ENCODE measurements around the gene AVPR1B. TPM values are rescaled to one million over a fixed set of nuclear protein-coding genes. Genes with fewer than 3 reads are reported as not detected.

The AVPR1B gene
- total RNA-seq, 1 experiment from 2014 or later: not detected

- H3K27me3 Mint-ChIP-seq (ENCODE audit: low read depth): peaks cover 7% of the 10 kb centered on the region
- Histone ChIP-seq H2BK20ac (ENCODE audit: low read depth, low read length, poor library complexity, severe bottlenecking) (no peak overlapping the region), H3K79me1 (ENCODE audit: insufficient read depth, low read depth, low read length, poor library complexity, severe bottlenecking) (no peaks in the 10 kb centered on the region), H3K9me3 (ENCODE audit: control insufficient read depth, low read depth, low read length) (no peaks in the 10 kb centered on the region), H4K8ac (replicated peaks; ENCODE audit: insufficient read length, low read depth, low read length) (no peak overlapping the region), H2AFZ (ENCODE audit: low read length) (no peak overlapping the region), H2BK15ac (ENCODE audit: low read depth, low read length) (no peak overlapping the region), H4K20me1 (ENCODE audit: control insufficient read depth, insufficient read depth, insufficient read length) (no peaks in the 10 kb centered on the region), H3K18ac (ENCODE audit: insufficient read length, low read depth, low read length) (no peak overlapping the region), H3K4me1 (ENCODE audit: insufficient read depth, low read length) (no peaks in the 10 kb centered on the region; the same call in 1 of the 2 replicates), H3K4ac (ENCODE audit: low read depth, low read length) (no peak overlapping the region), H2BK5ac (ENCODE audit: insufficient read length, low read length) (no peak overlapping the region), H2BK120ac (ENCODE audit: low read depth, low read length, poor library complexity, severe bottlenecking) (no peak overlapping the region), H3K79me2 (ENCODE audit: insufficient read depth, low read length) (no peaks in the 10 kb centered on the region), H3K14ac (ENCODE audit: insufficient read depth, low read length) (no peak overlapping the region), H4K91ac (ENCODE audit: insufficient read length, low read depth, low read length) (no peak overlapping the region), H3K56ac (ENCODE audit: insufficient read length, low read depth, low read length) (no peak overlapping the region), H3T11ph (ENCODE audit: low read length) (no peak overlapping the region), H3K23ac (ENCODE audit: insufficient read length, low read depth, low read length) (no peak overlapping the region), H3K9ac (ENCODE audit: extremely low read depth, insufficient read length, low read length) (no peak overlapping the region), H3K27ac (ENCODE audit: insufficient read length, low read depth, low read length) (no peak overlapping the region), H3K27me3 (ENCODE audit: insufficient read depth, low read length) (no peaks in the 10 kb centered on the region), H2BK12ac (ENCODE audit: insufficient read length, low read depth, low read length) (no peak overlapping the region), H4K5ac (ENCODE audit: insufficient read length, low read depth, low read length) (no peak overlapping the region), H3K23me2 (ENCODE audit: insufficient read length, low read depth, low read length, poor library complexity, severe bottlenecking) (no peaks in the 10 kb centered on the region), H2AK5ac (ENCODE audit: insufficient read length, low read length) (no peak overlapping the region), H3K4me2 (ENCODE audit: insufficient read depth, insufficient read length, low read length) (no peak overlapping the region)
- TF ChIP-seq, protein P1, sequence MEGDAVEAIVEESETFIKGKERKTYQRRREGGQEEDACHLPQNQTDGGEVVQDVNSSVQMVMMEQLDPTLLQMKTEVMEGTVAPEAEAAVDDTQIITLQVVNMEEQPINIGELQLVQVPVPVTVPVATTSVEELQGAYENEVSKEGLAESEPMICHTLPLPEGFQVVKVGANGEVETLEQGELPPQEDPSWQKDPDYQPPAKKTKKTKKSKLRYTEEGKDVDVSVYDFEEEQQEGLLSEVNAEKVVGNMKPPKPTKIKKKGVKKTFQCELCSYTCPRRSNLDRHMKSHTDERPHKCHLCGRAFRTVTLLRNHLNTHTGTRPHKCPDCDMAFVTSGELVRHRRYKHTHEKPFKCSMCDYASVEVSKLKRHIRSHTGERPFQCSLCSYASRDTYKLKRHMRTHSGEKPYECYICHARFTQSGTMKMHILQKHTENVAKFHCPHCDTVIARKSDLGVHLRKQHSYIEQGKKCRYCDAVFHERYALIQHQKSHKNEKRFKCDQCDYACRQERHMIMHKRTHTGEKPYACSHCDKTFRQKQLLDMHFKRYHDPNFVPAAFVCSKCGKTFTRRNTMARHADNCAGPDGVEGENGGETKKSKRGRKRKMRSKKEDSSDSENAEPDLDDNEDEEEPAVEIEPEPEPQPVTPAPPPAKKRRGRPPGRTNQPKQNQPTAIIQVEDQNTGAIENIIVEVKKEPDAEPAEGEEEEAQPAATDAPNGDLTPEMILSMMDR (conservative IDR thresholded peaks at IDR 0.05): no peak
- H3K4me3 Mint-ChIP-seq: no peak overlapping the region
- H3K4me1 Mint-ChIP-seq: peaks cover 0 to 13% of the 10 kb centered on the region in 2 experiments; a peak in 2 of 4 replicates
- peaks cover 14 to 18% of the 10 kb centered on the region in 2 experiments for H3K9me3 Mint-ChIP-seq
- H3K36me3 Mint-ChIP-seq (ENCODE audit: insufficient read depth in 1 of 3, low read depth in 3 of 3): peaks cover 6 to 10% (median 9%) of the 10 kb centered on the region in 3 experiments
- no peak overlapping the region for H3K27ac Mint-ChIP-seq
- no peak for DNase-seq
- WGBS (ENCODE audit: extremely low coverage, insufficient read length, low lambda C conversion rate): no CpG with 5 or more reads among the region's 6 CpGs
These were observed 54.7 kb downstream of the AVPR1B start for GRCh38 chr1:206062464-206062863.
